Esophagus muscularis mucosa (tissue), 4 donors: ENCODE data around the gene ZFHX3. TPM values are rescaled to one million over a fixed set of nuclear protein-coding genes. Genes with fewer than 3 reads are reported as not detected.
A peak's percentile ranks its signal among the peaks of the same experiment; 100 is the strongest.

Experiments used
- DNase-seq: peaks from one replicate; pipeline ENCODE4 v3.0.0-alpha.2; 2017; ENCODE audit errors: extremely low spot score
- H3K27ac ChIP-seq, 4 donors: fragments of 200-600 bp; sonication (generic); replicated peaks in 1 of 4; 1 replicate in 3 of 4; 2 replicates in 1 of 4; pipeline ENCODE4 v1.5.1; 2016 to 2019; ENCODE audit warnings: mild to moderate bottlenecking in 1 of 4
- H3K27me3 ChIP-seq, 4 donors: fragments of 200-600 bp; sonication (generic); one replicate each; pipeline versions ENCODE4 v1.5.1 to v1.6.0; 2016 to 2019
- H3K36me3 ChIP-seq, 4 donors: fragments of 200-600 bp; sonication (generic); one replicate each; pipeline ENCODE4 v1.5.1; 2016 to 2019
- H3K4me1 ChIP-seq, 4 donors: fragments of 200-600 bp; sonication (generic); one replicate each; pipeline ENCODE4 v1.5.1; 2016 to 2019
- H3K4me3 ChIP-seq, 4 donors: fragments of 200-600 bp; sonication (generic); 1 replicate in 2 of 4; 2 replicates in 2 of 4; pipeline ENCODE4 v1.5.1; 2016 to 2019; ENCODE audit warnings: mild to moderate bottlenecking in 4 of 4, moderate library complexity in 1 of 4
- H3K9me3 ChIP-seq, 4 donors: fragments of 200-600 bp; sonication (generic); 1 replicate in 3 of 4; 2 replicates in 1 of 4; pipeline ENCODE4 v1.5.1; 2016 to 2019
- CTCF ChIP-seq, 3 experiments: fragments of 200-600 bp in 2 of 3; fragments of 450-650 bp in 1 of 3; sonication (generic) in 2 of 3; IDR thresholded peaks; one replicate each; pipeline ENCODE4 v1.5.1; 2017 to 2019; ENCODE audit warnings: antibody characterized with exemption in 3 of 3, mild to moderate bottlenecking in 2 of 3, moderate library complexity in 1 of 3
- EP300 ChIP-seq: sonication (generic); formaldehyde crosslinking; IDR thresholded peaks from one replicate; pipeline ENCODE4 v1.6.1; 2017; ENCODE audit warnings: antibody characterized with exemption
- POLR2A ChIP-seq: fragments of 450-650 bp; IDR thresholded peaks from one replicate; pipeline ENCODE4 v1.6.1; 2017; ENCODE audit warnings: antibody characterized with exemption, moderate library complexity, mild to moderate bottlenecking, low read depth
- POLR2AphosphoS5 ChIP-seq, 2 donors: sonication (generic); formaldehyde crosslinking; IDR thresholded peaks; one replicate each; pipeline ENCODE4 v1.6.1; 2017; ENCODE audit warnings: antibody characterized with exemption in 2 of 2
- WGBS: methylation state at CpG from one replicate; pipeline ENCODE4 v1.1.5; 2018; 5-methylcytosine and 5-hydroxymethylcytosine counted together
- intact Hi-C: fragments of 100-400 bp; cut with DNase I; formaldehyde crosslinking; loops from one replicate; pipeline ENCODE4 v1.15.1; 2023
- total RNA-seq, 4 donors: library from RNA; depleted of rRNA; stranded (reverse); fragments of >200 nt; gene quantifications; one replicate each; pipeline versions ENCODE4 v1.1.0 to v1.2.1, GENCODE V29; 2016

ZFHX3 gene
- total RNA-seq, 4 donors from 2014 or later, result 25.7 to 53.0 (median 30.6) TPM

GRCh38 chr16:72897707-72898106 is 150.2 kb downstream of the ZFHX3 start:
- Histone ChIP-seq H3K4me3 (no peak overlapping the region), H3K9me3 (no peaks in the 10 kb centered on the region), H3K27me3 (no peaks in the 10 kb centered on the region), H3K4me1 (peaks cover 9 to 17% (median 16%) of the 10 kb centered on the region in 4 donors), H3K27ac (no peak overlapping the region), H3K36me3 (peaks cover 0 to 5% (median 0%) of the 10 kb centered on the region in 4 donors)
- DNase-seq, result no peak
- TF ChIP-seq EP300, result no peak
- no peak for TF ChIP-seq CTCF (IDR thresholded peaks at IDR 0.05)
- TF ChIP-seq POLR2AphosphoS5 (IDR thresholded peaks at IDR 0.05), result no peak
- TF ChIP-seq POLR2A, result no peak
- 99% methylated on average over 6 of the region's 6 CpGs for WGBS
- intact Hi-C loops, result no loop called here

GRCh38 chr16:72896485-72897118 is 151.3 kb downstream of the ZFHX3 start:
- intact Hi-C loops, result no loop called here
- WGBS, result 92% methylated on average over 11 of the region's 12 CpGs
- Histone ChIP-seq H3K27me3 (no peaks in the 10 kb centered on the region), H3K9me3 (no peaks in the 10 kb centered on the region), H3K36me3 (peaks cover 0 to 5% (median 0%) of the 10 kb centered on the region in 4 donors), H3K27ac (no peak overlapping the region), H3K4me1 (peaks cover 9 to 17% (median 16%) of the 10 kb centered on the region in 4 donors), H3K4me3 (no peak overlapping the region)
- TF ChIP-seq POLR2AphosphoS5 (IDR thresholded peaks at IDR 0.05), result no peak
- TF ChIP-seq CTCF (IDR thresholded peaks at IDR 0.05), result no peak
- TF ChIP-seq EP300, result no peak
- no peak for TF ChIP-seq POLR2A
- no peak for DNase-seq

GRCh38 chr16:72895951-72896350 is 152.0 kb downstream of the ZFHX3 start:
- no peak for DNase-seq
- H3K4me3 ChIP-seq, result no peak overlapping the region
- 76% methylated on average over 11 of the region's 11 CpGs for WGBS
- H3K4me1 ChIP-seq, result peaks cover 9 to 17% (median 16%) of the 10 kb centered on the region in 4 donors
- intact Hi-C loops, result no loop called here
- H3K27me3 ChIP-seq, result no peaks in the 10 kb centered on the region
- TF ChIP-seq POLR2A (no peak), POLR2AphosphoS5 (IDR thresholded peaks at IDR 0.05) (no peak), CTCF (IDR thresholded peaks at IDR 0.05) (no peak), EP300 (no peak)
- peaks cover 0 to under 1% (median 0%) of the 10 kb centered on the region in 4 donors for H3K36me3 ChIP-seq
- no peaks in the 10 kb centered on the region for H3K9me3 ChIP-seq
- no peak overlapping the region for H3K27ac ChIP-seq

- H3K27me3 ChIP-seq, result no peaks in the 10 kb centered on the region
- no peak for TF ChIP-seq CTCF (IDR thresholded peaks at IDR 0.05)
- TF ChIP-seq POLR2A, result no peak
- no peak for TF ChIP-seq POLR2AphosphoS5 (IDR thresholded peaks at IDR 0.05)
- TF ChIP-seq EP300, result no peak
- no peaks in the 10 kb centered on the region for H3K9me3 ChIP-seq
- peaks cover 2 to 6% (median 3%) of the 10 kb centered on the region in 4 donors for H3K36me3 ChIP-seq
- peaks cover 9 to 17% (median 16%) of the 10 kb centered on the region in 4 donors for H3K4me1 ChIP-seq
- intact Hi-C loops, result no loop called here
- DNase-seq, result no peak
- no peak overlapping the region for H3K4me3 ChIP-seq
- 72% methylated on average over 18 of the region's 18 CpGs for WGBS
- H3K27ac ChIP-seq, result peak overlapping the region in 1 of 4 donors; percentile 1
These were observed 153.4 kb downstream of the ZFHX3 start for GRCh38 chr16:72894293-72895151.
